Fibroblast of the aortic adventitia (primary cell): Measurements from ENCODE around the gene GABRG3. TPM values are rescaled to one million over a fixed set of nuclear protein-coding genes. Genes with fewer than 3 reads are reported as not detected.

Experiments used
- DNase-seq: peaks from one replicate; pipeline ENCODE4 v3.0.0-alpha.2; 2010; ENCODE audit warnings: low read depth
- H3K4me3 ChIP-seq: 2 replicates; pipeline ENCODE4 v1.5.1; 2011; ENCODE audit warnings: low read depth, mild to moderate bottlenecking, control low read depth, low read length, moderate library complexity
- CTCF ChIP-seq: IDR thresholded peaks from 2 replicates; pipeline ENCODE4 v1.5.1; 2011; ENCODE audit warnings: mild to moderate bottlenecking, low read length, control low read depth, inconsistent platforms; ENCODE audit not compliant: insufficient read depth
- total RNA-seq: library from RNA; depleted of rRNA; stranded (reverse); fragments of >200 nt; gene quantifications from 2 replicates; pipeline ENCODE4 v1.2.3, GENCODE V29; 2012; ENCODE audit warnings: low replicate concordance

Gene GABRG3
- total RNA-seq, 1 donor, result not detected

GRCh38 chr15:27135151-27135550 lies 164.2 kb downstream of the GABRG3 start:
- DNase-seq, result no peak
- no peak overlapping the region for H3K4me3 ChIP-seq
- no peak for TF ChIP-seq CTCF

- no peak overlapping the region for H3K4me3 ChIP-seq
- TF ChIP-seq CTCF, result no peak
- no peak for DNase-seq
These were observed 166.1 kb downstream of the GABRG3 start for GRCh38 chr15:27137127-27137526.

GRCh38 chr15:27165590-27165989 lies 194.6 kb downstream of the GABRG3 start:
- DNase-seq, result no peak
- no peak for TF ChIP-seq CTCF
- H3K4me3 ChIP-seq, result no peak overlapping the region

DNA sequence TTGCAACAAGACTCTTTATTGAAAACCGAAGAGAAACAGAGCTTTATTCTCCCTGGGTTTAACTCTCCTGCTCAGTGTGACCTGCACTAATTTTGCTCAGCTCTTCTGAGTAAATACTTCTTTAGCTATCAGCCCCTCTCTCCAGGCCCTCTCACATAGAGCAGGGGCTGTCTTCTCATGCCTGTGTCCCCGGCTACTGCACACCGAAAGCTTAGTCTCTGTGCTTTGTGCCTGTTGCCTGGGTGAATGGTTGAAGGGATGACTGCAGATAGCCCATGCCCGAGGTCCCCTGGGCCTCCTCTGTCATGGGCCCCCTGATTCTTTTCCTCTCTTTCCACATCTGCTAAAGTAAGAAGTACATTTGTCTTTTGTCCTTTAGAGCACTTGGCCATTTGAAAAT lies 195.9 kb downstream of the GABRG3 start:
- TF ChIP-seq CTCF, result no peak
- DNase-seq, result no peak
- H3K4me3 ChIP-seq, result no peak overlapping the region

DNA sequence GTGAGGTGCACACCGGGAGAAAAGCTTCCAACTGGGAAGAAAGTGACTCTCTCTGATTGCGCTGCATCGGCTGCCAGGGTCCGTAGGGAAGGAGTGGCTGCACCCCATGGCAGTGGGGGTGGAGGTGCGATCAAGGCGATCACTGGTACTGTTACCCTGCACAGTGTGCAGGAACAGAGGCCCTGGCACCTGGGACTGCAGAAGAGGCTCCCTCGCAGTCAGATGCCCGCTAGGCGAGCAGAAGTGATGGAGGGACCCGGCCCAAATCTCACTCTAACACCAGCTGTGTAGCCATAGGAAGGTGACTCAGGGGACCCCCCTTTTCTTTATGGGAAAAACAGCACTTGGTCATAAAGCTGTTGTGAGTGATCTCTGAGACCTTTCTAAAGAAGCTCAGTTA lies 196.8 kb downstream of the GABRG3 start:
- DNase-seq, result no peak
- no peak overlapping the region for H3K4me3 ChIP-seq
- TF ChIP-seq CTCF, result no peak

DNA sequence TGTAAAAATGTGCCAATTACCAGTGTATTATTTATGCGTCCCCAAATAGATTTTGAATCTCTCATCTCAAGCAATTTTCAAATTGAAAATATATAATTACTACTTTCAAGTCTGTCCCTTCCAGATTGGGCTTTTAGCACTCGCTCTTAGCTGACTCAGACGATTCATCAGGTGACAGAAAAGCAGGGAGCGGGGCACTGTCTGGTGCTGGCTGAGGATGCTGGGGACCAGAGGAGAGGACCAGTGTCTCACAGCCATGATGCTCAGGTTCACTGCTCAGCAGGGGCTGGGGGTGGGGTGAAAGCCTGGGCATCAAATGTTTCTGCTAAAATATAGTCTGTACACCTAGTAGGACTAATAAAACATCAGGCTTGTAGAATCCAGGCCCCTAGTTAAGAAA lies 199.9 kb downstream of the GABRG3 start:
- DNase-seq, result no peak

More for the DNA sequence above, 199.9 kb downstream of the GABRG3 start:
- TF ChIP-seq CTCF, result no peak
- H3K4me3 ChIP-seq, result no peak overlapping the region
